GM21786 (cell line): ENCODE measurements around the gene DPP6.

Source experiments
- ATAC-seq: cut with Tn5 transposase; IDR thresholded peaks from one replicate; pipeline ENCODE4 v1.9.1; 2021; ENCODE audit not compliant: unreplicated experiment

The DPP6 gene

DNA sequence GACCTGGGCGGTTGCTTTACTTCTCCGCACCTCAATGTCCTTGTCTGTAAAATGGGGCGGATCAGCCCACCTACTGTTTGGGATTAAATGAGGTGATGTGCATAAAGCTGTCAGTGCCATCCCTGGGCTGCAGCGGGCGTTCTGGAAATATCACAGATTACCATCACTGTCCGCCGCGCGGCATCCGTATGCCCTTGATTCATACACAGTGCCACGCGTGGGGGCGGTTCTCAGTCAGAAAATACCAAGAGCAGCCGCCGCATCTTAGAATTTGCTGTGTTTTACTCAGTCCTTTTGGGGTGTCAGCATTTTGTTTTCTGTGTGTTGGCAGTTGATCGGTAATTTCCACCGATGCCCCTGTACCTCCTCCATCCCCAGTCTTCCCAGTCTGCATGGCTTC, 338.8 kb downstream of the DPP6 start:
- ATAC-seq, result no peak

DNA sequence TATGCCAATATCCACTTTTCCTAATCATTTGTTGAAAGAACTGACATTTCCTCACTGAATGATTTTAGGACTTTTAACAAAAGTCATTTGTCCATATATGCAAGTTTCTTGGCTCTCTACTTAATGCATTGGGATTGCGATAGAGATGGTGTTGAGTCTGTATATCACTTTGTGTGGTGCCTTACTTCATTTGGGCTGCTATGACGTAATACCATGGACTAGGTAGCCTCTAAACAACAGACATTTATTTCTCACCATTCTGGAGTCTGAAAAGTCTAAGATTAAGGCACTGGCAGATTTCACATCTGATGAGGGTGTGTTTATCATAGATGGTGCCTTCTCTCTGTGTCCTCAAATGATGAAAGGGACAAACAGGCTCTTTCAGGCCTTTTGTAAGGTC, 342.6 kb downstream of the DPP6 start:
- ATAC-seq, result no peak

DNA sequence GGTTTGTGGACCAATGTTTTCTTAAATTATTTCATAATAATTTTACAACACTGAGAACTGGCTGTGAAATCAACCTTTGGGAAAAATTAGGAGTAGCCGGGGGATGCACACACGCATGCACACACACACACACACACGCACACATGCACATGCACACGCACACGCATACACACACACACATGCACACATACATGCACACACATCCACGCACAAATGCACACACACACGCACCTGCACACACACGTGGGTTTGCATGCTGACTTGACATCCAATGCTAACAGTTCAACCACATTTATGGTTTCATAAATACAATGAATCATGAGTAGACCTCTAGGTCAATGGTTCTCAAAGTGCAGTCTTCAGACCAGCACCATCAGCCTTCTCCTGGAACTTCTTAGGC, 354.1 kb downstream of the DPP6 start:
- ATAC-seq, result no peak

DNA sequence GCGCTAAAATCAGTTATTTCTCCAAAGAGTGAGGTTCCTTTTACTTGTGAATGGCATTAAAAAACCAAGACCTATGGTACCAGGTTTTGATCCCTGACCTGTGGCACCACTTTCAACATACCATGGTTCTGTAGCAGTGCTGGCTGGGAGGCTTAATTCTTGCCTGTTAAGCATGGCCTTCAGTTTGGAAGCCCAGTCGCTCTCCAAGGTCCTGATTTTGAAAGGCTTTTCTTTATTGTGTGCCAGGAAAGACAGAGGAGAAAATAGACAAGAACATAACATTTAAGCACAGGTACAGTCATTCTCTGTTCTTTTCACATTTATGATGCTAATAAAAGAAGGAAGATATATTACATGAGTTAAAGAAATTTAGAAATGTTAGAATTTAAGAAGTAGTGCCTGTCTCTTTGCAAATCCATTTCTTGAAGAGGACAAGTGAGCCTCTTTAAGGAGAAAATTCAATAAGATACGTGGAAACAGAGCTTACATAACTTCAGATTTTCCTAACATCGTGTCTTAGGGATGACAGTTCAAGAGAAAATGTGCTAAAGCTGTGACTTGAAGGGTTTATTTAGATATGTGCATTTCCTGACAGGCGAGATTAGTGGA, 357.6 kb downstream of the DPP6 start:
- no peak for ATAC-seq

DNA sequence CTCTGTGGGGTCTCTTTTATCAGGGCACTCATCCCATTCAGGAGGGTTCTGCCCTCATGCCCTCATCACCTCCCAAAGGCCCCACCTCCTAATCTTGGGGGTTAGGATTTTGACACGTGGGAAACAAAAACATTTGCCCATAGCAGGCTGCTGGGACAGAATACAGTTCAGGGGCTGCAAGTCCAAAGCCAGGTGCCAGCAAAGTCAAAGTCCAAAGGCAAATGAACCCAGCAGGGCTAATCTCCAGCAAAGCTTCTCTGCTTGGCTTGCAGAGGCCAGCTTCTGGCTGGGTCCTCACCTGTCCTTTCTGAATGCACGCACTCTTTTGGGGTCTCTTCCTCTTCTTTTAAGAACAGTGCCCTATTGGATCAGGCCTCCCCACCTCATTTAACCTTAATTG, 359.9 kb downstream of the DPP6 start:
- no peak for ATAC-seq

DNA sequence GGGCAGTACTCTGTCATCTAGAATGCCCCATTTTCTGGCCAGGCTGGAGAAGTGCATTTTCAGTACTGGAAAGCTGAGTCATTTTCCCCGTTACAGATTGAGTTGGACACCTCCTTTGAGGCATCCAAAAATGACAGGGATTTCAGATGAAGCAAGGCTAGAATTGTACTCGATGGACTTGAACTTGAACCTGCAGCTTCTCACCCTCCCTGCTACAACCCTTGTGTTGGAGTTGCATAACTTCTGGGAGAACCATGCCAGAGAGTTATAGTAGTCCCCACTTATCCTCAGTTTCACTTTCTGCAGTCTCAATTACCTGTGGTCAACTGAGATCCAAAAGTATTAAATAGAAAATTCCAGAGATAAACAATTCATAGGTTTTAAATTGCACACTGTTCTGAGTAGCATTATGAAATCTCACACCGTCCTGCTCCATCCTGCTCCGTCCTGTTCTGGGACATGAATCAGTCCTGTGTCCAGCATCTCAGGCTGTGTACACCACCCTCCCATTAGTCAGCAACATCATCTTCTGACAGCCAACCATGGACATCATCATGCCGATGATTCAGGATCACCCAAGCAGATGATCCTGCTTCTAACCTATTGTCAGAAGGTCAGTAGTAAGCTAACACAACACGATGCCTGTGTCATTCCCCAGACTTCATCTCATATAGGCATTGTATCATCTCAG, 363.7 kb downstream of the DPP6 start:
- ATAC-seq, result no peak

DNA sequence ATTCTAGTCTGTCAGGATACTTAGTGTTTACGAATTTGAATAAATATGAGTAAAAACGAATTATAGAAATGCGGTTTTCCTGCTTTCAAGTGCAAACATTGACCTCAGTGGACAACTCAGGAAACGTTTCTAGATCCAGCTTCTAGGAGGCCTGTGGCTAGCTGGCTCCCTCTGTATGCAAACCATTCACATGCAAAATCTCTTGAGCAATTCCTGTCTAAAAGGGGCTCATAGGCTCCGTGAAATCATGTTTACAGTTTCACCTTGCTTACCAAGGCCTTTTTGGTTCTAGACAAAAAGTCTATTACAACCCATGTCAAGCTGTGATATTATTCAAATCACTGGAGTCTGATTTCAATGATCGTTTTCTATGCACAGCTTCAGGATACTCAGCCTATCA, 364.5 kb downstream of the DPP6 start:
- no peak for ATAC-seq

DNA sequence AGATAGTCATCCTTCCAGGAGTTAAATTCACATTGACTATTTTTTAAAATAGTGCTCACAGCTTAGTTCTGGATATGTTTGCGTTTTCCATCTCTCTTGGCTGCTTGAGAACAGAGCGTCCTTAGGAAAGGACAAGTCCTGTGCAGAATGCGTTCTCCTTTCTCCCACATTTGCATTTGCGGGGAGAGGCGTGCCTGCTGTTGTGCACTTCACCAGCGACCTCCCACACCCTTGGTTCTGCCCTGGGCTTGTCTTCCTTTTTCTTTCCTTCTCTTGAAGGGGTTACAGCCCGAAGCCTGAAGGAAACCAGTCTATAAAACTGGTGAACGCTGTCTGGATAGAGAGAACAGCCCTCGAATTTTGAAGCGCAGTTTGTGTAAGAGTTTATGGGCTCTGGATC, 367.1 kb downstream of the DPP6 start:
- no peak for ATAC-seq

DNA sequence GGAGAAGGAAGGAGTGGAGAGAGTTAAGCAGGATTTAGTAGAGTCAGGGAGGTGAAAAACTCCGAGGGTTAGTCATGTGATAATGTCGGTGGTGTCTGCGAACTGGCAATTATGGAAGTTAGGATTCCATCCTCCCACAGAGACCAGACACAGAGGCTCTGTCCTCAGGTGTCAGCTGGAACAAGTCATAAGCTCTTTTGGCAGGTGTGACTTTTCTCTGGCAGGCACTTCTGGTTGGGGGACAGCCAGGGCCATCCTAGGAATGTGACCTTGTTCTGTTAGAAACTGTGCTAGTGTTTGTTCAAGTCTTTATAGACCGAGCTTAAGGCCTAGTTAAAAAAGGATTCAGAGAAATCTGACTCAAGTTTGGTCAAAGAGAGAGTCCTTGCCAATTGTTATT, 371.0 kb downstream of the DPP6 start:
- no peak for ATAC-seq

DNA sequence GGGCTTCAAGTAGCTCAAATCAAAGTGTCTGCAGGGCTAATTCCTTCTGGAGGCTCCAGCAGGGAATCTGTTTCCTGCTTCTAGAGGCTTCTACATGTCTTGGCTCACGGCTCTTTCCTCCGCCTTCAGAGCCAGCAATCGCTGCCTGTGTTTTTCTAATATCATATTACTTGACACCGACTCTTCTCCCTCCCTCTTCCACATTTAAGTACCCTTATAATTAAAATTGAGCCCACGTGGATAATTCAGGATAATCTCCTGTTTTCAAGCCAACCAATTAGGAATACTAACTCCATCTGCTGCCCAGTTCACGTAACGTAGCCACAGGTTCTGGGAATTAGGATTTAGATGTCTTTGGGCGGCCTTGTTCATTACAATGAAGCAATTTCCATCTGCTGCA, 372.2 kb downstream of the DPP6 start:
- ATAC-seq, result no peak

DNA sequence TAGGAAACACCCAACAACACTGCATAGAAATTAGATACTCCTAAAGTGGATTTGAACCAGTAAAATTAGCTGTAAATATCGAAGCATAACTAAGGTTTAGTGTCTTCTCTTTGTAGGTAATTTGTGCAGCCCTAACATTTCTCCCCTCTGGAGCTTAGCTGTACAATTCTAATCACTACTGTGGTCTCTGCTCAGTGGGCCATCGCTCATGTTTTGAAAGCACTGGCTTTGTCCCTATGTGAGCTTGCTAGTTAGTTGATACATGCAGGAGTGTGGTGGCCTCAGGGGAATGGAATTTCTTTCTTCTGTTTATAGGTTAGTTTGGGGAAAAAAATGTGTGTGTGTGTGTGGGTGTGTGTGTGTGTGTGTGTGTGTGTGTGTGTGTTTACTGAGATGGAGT, 373.1 kb downstream of the DPP6 start:
- ATAC-seq, result no peak

DNA sequence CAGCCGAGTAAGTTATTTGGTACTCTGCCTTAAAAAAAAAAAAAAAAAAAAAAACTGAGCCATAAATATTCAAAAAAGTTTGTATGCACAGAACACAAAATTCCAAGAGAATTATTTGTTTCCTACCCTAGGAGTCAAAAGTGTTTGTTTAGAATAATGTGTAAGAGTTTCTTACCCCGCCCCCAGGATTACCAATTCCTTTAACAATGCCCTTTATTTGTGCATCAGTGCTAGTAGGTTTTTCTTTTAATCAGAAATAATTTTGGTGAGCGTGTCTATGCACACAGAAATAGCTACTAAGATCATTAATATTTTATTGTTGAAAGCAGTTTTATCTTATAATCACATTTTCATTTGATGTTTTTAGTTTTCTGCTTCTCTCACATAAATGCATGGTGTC, 374.6 kb downstream of the DPP6 start:
- ATAC-seq, result no peak

DNA sequence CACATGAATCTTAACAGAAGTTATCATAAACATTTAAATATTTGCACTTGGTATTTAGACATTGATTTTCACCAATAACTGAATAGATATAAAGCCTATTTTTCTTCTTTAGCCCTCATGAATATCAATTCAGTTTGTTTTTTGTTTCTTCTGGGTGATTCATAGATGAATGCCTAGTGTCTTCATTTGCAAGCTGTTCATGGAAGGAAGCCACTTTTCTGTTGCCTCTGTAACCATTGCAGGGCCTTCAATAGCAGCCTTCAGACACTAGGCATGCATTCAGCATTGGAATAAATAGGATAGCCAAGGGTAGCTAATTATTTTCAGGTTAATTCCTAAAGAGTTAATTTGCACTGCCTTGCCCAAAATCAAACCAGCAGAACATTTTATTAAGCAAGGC, 375.3 kb downstream of the DPP6 start:
- no peak for ATAC-seq

DNA sequence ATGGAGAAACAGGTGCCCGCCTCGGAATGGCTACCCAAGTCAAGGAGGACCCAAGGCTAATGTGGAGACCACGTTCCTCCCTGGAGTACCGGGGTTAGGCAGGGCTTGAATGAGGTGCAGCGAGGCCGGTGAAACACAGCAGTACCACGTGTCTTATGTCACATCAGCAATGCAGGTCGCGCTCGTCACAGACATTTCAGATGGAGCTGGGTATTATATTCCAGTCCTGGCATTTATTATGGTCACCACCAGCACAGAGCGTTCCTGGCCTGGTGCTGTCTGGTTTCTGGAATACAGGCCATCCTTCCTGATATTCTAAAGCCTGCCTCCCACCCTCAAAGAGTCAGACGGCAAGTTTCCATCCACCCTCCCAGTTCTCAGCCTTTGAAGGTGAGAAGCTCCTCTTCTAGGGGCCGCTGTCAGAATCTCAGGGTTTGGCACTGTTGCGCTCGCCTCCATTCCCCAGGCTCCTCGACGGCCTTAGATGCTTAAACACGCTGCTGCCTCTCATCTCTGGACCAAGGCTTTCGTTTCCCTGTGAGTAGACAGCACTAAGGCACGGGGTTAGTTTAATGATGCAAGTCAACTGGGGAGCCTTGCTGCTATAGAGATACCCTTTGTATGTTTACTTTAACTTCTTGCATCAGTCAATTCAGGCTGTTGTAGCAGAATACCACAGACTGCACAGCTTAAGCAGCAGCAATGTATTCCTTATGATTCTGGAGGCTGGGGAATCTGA, 377.6 kb downstream of the DPP6 start:
- no peak for ATAC-seq

DNA sequence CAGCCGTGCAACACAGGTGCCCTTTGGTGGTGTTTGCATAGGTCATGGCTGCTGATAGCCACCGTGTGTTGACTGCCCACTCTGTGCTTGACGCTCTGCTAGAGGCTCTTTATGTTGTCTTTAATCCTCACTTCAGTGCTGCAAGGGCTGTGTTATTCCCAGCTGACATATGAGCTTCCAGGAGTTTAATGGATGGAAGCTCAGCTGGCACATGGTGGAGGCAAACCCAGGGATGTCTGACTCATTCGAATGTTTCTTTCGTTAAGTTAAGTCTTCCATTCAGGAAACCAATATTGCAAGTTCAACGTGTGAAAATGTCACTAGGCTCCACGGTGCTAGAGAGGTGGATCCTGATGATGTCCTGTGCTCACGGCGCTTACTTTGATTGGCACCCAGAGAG, 378.4 kb downstream of the DPP6 start:
- no peak for ATAC-seq

DNA sequence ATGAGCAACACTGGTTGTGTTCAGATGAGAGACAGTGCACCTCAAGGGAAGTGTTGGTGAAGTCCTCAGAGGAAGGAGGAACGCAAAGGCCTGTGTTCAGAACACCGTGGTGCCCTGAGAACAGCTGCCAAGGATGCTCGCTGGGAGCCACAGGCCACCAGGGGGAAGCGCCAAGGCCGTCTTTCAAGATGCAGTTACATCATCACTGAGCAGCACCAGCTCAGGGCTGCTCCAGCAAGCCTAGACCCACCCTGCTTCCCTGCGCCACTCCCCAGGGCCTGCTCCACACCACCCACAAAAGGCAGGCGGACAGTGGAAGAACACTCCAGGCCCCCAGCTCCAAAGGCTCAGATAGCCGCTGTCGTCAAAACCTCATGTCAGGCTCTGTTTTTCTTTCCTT, 378.8 kb downstream of the DPP6 start:
- ATAC-seq, result no peak

DNA sequence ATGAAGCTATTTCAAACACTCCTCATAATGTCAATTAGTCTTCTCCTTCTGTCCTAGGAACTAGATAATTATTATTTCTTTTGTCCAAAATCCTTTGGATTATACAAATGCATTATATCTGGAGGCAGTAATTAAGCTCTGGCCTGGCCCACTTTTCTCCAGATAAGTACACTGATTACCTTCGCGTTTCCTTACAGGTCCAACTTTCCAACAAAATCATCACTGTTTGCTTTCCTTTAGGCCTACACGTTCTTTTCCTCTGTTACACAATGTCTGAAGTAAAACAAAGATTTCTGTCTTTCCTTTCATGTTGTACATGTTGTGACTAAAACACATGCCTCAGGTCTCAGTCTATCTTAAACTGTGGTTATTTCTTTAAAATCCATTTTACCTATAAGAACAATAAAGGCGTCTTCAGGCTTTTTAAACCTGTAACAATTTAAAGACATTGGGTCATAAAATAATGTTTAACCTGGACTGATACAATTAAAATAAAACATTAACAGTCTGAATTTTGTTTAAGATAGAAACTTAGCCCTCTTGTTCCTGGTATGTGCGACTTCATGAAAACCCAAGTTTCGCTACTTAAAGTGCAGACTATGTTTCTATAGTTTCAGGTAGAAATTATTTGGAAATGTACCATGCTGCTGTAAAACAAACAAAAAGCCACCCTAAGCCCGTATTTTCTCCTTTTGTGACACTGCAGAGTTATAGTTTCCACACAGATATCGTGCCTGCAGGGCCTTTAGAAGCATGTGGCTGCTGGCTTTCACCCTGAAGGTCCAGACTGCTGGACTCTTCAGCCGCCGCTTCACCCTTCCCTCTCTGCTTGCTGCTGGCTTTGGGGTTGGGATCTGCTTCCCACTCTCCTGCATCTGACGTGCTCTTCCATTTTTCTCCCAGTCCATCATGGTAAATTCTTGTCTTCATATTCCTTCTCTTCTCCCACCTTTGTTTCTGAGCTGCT, 381.7 kb downstream of the DPP6 start:
- ATAC-seq, result no peak

DNA sequence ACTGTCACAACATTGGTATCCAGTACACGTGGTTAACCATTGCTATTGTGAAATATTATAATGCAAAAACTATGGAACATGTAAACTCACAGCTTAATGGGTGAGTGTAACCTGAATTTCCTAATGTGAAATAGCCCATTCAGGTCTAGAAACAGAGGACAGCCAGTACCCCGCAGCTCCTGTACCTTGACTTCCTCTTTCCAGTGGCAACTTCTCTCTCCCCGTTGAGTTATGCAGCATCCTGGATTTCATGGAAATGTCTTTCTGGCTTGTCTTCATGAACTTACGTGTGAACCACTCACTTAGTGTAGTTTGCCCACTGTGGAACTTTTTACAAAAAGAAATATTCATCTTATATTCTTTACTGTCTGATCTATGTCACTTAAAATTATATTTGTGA, 384.4 kb downstream of the DPP6 start:
- no peak for ATAC-seq

DNA sequence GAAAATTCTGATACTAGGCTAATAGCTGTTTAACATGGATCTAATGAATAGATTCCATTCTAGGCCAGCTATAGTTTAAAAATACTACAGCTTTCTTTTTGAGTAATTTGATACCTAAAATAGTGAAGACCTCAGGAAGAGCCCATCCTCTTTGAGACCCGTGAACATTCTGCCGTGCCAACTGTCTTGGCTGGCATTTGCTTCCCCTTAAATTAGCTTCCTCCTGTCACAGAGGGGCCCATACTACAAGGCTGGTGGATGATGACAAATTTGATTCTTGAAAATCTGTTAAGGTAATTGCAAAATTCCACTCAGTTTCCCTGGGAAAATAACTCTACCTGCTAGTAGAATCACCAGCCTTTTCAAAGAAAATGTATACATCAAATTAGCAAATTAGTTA, 385.0 kb downstream of the DPP6 start:
- ATAC-seq, result no peak

DNA sequence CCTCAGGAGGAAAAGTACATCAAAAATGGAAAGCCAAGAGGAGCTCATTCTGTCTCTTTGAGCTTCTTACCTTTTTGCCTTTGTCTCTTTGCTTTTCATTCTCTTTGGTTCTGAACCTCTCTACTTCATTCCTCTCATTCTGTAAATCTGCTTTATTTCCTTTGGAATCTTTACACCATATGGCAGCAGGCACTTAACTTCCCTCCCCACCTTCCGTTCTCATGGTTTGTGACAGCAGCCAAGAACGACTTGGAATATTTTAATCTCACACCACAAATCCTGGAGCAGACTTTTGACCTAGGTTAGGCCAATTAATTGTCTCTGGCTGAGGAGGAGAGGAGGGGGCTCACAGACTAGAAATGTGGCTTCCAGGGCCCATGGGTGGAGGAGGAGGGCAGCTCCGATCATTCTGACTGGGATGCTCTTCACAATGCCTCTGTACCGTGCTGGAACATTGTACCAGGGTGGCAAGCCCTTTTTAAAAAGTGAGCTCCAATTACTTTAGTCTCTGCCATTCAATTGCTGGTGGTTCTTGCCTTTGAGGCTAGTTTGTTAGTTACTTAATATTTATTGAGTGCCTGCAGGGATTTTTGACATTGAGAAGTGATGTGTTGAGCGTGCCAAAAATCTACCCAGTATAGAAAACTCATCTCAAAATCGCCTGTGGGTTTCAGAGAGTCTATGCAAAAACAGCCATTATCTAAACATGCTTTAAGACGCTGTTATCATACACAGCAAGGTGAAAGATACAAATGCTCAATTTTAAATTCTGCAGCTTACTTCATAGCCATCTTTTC, 386.6 kb downstream of the DPP6 start:
- no peak for ATAC-seq

DNA sequence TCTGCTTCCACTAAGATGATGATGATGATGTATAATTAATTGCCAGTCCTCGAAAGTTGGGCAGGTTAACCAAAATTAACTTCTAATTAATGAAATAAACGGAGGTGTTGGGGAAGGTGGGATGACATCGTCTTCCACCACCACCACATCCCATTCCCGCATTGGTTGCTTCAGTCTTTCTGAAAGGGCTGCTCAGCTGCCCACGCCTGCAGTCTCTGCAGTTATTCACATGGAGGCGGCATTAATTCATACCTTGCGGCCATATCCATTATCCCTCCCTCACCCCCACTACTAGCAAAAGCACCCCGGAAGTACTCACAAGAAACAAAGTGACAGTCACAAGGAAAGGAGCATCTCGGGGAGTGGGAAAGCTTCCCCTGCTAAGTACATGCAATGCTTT, 387.9 kb downstream of the DPP6 start:
- no peak for ATAC-seq
